HepG2 (cell line): ENCODE measurements around the gene ATP2B2. TPM values are rescaled to one million over a fixed set of nuclear protein-coding genes. Genes with fewer than 3 reads are reported as not detected.

ENCODE experiments used
- ATAC-seq: fragments of 200-7000 bp; cut with Tn5 transposase; 3 replicates; pipeline ENCODE4 v1.9.1; 2020; ENCODE audit warnings: mild to moderate bottlenecking, moderate library complexity
- BruUV-seq: library from RNA; stranded (reverse); fragments of 400-500 nt; replicated peaks from 2 replicates; lab custom pipeline; 2021; lab: Mats Ljungman, UMichigan
- CTCF ChIA-PET: fragments of 300-600 bp; formaldehyde crosslinking; extraction: SDS; loops from one replicate; lab custom pipeline; 2021; ENCODE audit warnings: low total read pairs, inconsistent platforms, low intra/inter-chr PET ratio; lab: Yijun Ruan, JAX
- POLR2A ChIA-PET: fragments of 350-600 bp; sonication (Branson Sonifier 250); formaldehyde crosslinking; loops from one replicate; lab custom pipeline; 2020; ENCODE audit warnings: antibody characterized with exemption, inconsistent platforms; lab: Yijun Ruan, JAX
- DNase-seq: peaks from one replicate; pipeline ENCODE4 v3.0.0-alpha.2; 2015; ENCODE audit warnings: low spot score
- FAIRE-seq: peaks from 3 replicates; lab custom pipeline; 2011; peaks lifted over from hg19 to GRCh38; lab: Jason Lieb, UNC
- H2AFZ ChIP-seq: one replicate; pipeline ENCODE4 v1.6.1; 2011; ENCODE audit warnings: low read length, inconsistent platforms
- H3K27ac ChIP-seq: fragments of 300-600 bp; 3 replicates; pipeline ENCODE4 v1.8.0; 2011; ENCODE audit warnings: mixed run types, mild to moderate bottlenecking, mixed read lengths, low read length, inconsistent platforms; ENCODE audit not compliant: insufficient read depth; ENCODE audit errors: extremely low read length
- H3K27me3 ChIP-seq, 2 experiments: fragments of 200-600 bp in 1 of 2; 2 replicates in 1 of 2; 3 replicates in 1 of 2; pipeline versions ENCODE4 v1.6.0 to v1.8.0; 2011; ENCODE audit warnings: low read length in 2 of 2, mild to moderate bottlenecking in 2 of 2, moderate library complexity in 2 of 2, inconsistent platforms in 1 of 2; ENCODE audit not compliant: insufficient read depth in 2 of 2, control insufficient read depth in 1 of 2
- H3K36me3 ChIP-seq, 2 experiments: fragments of 200-600 bp in 1 of 2; replicated peaks in 1 of 2; 2 replicates in 1 of 2; 3 replicates in 1 of 2; pipeline versions ENCODE4 v1.5.1 to v1.8.0; 2011; ENCODE audit warnings: low read length in 2 of 2, inconsistent platforms in 1 of 2; ENCODE audit not compliant: insufficient read depth in 2 of 2, control insufficient read depth in 1 of 2
- H3K4me1 ChIP-seq: 2 replicates; pipeline ENCODE4 v1.5.1; 2012; ENCODE audit warnings: low read length, inconsistent platforms; ENCODE audit not compliant: insufficient read depth
- H3K4me2 ChIP-seq: 2 replicates; pipeline ENCODE4 v1.6.0; 2011; ENCODE audit warnings: low read depth, low read length, inconsistent platforms
- H3K4me3 ChIP-seq, 3 experiments: fragments of 200-600 bp in 1 of 3; sonication (generic), shearing (Covaris generic) in 1 of 3; replicated peaks in 1 of 3; 2 replicates each; pipeline ENCODE4 v1.5.1; 2011 to 2016; ENCODE audit warnings: low read length in 3 of 3, inconsistent platforms in 2 of 3, low read depth in 2 of 3, mild to moderate bottlenecking in 2 of 3, control low read depth in 1 of 3, mixed read lengths in 1 of 3; ENCODE audit not compliant: insufficient read depth in 1 of 3
- H3K79me2 ChIP-seq: one replicate; pipeline ENCODE4 v1.6.1; 2011; ENCODE audit warnings: low read length, inconsistent platforms; ENCODE audit not compliant: insufficient read depth
- H3K9ac ChIP-seq: 2 replicates; pipeline ENCODE4 v1.6.0; 2011; ENCODE audit warnings: mild to moderate bottlenecking, low read depth, low read length, inconsistent platforms; ENCODE audit not compliant: insufficient read depth
- H3K9me3 ChIP-seq: 2 replicates; pipeline ENCODE4 v1.5.1; 2012; ENCODE audit warnings: mild to moderate bottlenecking, low read length
- H4K20me1 ChIP-seq: 2 replicates; pipeline ENCODE4 v1.6.0; 2011; ENCODE audit warnings: inconsistent platforms, mild to moderate bottlenecking, low read length, moderate library complexity; ENCODE audit not compliant: insufficient read depth
- BCL6 ChIP-seq: IDR thresholded peaks from 2 replicates; pipeline ENCODE4 v1.6.1; 2016; ENCODE audit warnings: missing genetic modification reagents, missing compliant biosample characterization
- HIVEP1 ChIP-seq: sonication (generic); formaldehyde crosslinking; IDR thresholded peaks from 2 replicates; pipeline ENCODE4 v1.4.0; 2020; ENCODE audit warnings: mild to moderate bottlenecking, missing genetic modification reagents
- KLF13 ChIP-seq: sonication (generic); formaldehyde crosslinking; IDR thresholded peaks from 2 replicates; pipeline ENCODE4 v1.4.0; 2020; ENCODE audit warnings: mild to moderate bottlenecking, missing genetic modification reagents
- MED1 ChIP-seq: sonication (generic); formaldehyde crosslinking; IDR thresholded peaks from 2 replicates; pipeline ENCODE4 v1.4.0; 2020; ENCODE audit warnings: missing genetic modification reagents
- MEF2D ChIP-seq: sonication (generic); formaldehyde crosslinking; IDR thresholded peaks from 2 replicates; pipeline ENCODE4 v1.5.1; 2020; ENCODE audit warnings: mild to moderate bottlenecking, missing genetic modification reagents
- MTA1 ChIP-seq: sonication (generic); formaldehyde crosslinking; IDR thresholded peaks from 2 replicates; pipeline ENCODE4 v1.4.0; 2020; ENCODE audit warnings: missing genetic modification reagents, mild to moderate bottlenecking, borderline replicate concordance
- NPAS2 ChIP-seq: sonication (generic); formaldehyde crosslinking; IDR thresholded peaks from 2 replicates; pipeline ENCODE4 v1.8.0; 2022; ENCODE audit warnings: mild to moderate bottlenecking, missing genetic modification reagents, borderline replicate concordance
- PPARG ChIP-seq: conservative IDR thresholded peaks from 2 replicates; pipeline ENCODE4 v1.6.1; 2016; ENCODE audit warnings: missing biosample characterization, missing genetic modification reagents
- RAD21 ChIP-seq: fragments of 450-650 bp; formaldehyde crosslinking; IDR thresholded peaks from 2 replicates; pipeline ENCODE4 v1.5.0; 2020; ENCODE audit warnings: mild to moderate bottlenecking
- RCOR2 ChIP-seq: IDR thresholded peaks from 2 replicates; pipeline ENCODE4 v1.6.1; 2016; ENCODE audit warnings: missing biosample characterization, missing genetic modification reagents
- TEAD2 ChIP-seq: sonication (generic); formaldehyde crosslinking; IDR thresholded peaks from 2 replicates; pipeline ENCODE4 v1.9.0; 2021; ENCODE audit warnings: missing genetic modification reagents
- ZNF121 ChIP-seq: sonication (generic); formaldehyde crosslinking; IDR thresholded peaks from 2 replicates; pipeline ENCODE4 v1.5.0; 2020; ENCODE audit warnings: mild to moderate bottlenecking, missing genetic modification reagents
- ZNF382 ChIP-seq: sonication (generic); formaldehyde crosslinking; IDR thresholded peaks from 2 replicates; pipeline ENCODE4 v1.5.0; 2020; ENCODE audit warnings: missing genetic modification reagents, mild to moderate bottlenecking, borderline replicate concordance
- ZNF768 ChIP-seq: sonication (generic); formaldehyde crosslinking; IDR thresholded peaks from 2 replicates; pipeline ENCODE4 v1.4.0; 2020; ENCODE audit warnings: missing genetic modification reagents
- ZNF83 ChIP-seq: sonication (generic); formaldehyde crosslinking; IDR thresholded peaks from 2 replicates; pipeline ENCODE4 v1.4.0; 2020; ENCODE audit warnings: missing genetic modification reagents, mild to moderate bottlenecking, borderline replicate concordance
- WGBS: methylation state at CpG from one replicate; pipeline ENCODE4 v1.1.6; 2017; ENCODE audit warnings: low lambda C conversion rate; 5-methylcytosine and 5-hydroxymethylcytosine counted together
- in situ Hi-C: cut with HindIII; loops from 2 replicates; pipeline ENCODE4 v1.10.0; 2017; ENCODE audit warnings: low pct_unique_long_range_greater_than_20kb; ENCODE audit not compliant: extremely low pct_ligation_motif_present
- intact Hi-C: fragments of 100-400 bp; cut with micrococcal nuclease; formaldehyde crosslinking; loops from one replicate; pipeline ENCODE4 v1.10.0; 2022; ENCODE audit not compliant: unreplicated experiment
- polyA plus RNA-seq, 8 experiments: library from polyadenylated mRNA; depleted of rRNA in 3 of 8; stranded (reverse) in 7 of 8; unstranded in 1 of 8; fragments of >200 nt; fragmentation: Illumina TruSeq in 4 of 8; extraction: Trizol in 4 of 8; gene quantifications; 2 replicates each; pipeline versions ENCODE4 v1.2.1 to v1.2.3, GENCODE V29; 2011 to 2016; ENCODE audit warnings: low read depth in 4 of 8, missing spikeins in 1 of 8, mixed read lengths in 1 of 8; ENCODE audit not compliant: insufficient read depth in 1 of 8
- total RNA-seq, 5 experiments: library from RNA; depleted of rRNA; stranded (reverse); fragments of >200 nt; fragmentation: Illumina TruSeq; extraction: Trizol; gene quantifications; 2 replicates each; pipeline ENCODE4 v1.2.3, GENCODE V29; 2016; ENCODE audit warnings: low read depth in 1 of 5
- TF ChIP-seq, protein P1 (sequence below): IDR thresholded peaks from 2 replicates; pipeline ENCODE4 v1.6.1; 2016; ENCODE audit warnings: missing biosample characterization, missing genetic modification reagents, low read depth
- TF ChIP-seq, protein P2 (sequence below): sonication (generic); formaldehyde crosslinking; IDR thresholded peaks from 2 replicates; pipeline ENCODE4 v1.5.1; 2020; ENCODE audit warnings: missing genetic modification reagents, mild to moderate bottlenecking, borderline replicate concordance
- TF ChIP-seq, protein P3 (sequence below): sonication (generic); formaldehyde crosslinking; IDR thresholded peaks from 2 replicates; pipeline ENCODE4 v1.5.0; 2020; ENCODE audit warnings: mild to moderate bottlenecking, missing genetic modification reagents

ATP2B2 gene
- total and polyA plus RNA-seq, 2 of the 13 experiments (the other 11 are each of a cell fraction or from before 2014, with no cell fraction given), result 1.5 to 2.3 TPM

DNA sequence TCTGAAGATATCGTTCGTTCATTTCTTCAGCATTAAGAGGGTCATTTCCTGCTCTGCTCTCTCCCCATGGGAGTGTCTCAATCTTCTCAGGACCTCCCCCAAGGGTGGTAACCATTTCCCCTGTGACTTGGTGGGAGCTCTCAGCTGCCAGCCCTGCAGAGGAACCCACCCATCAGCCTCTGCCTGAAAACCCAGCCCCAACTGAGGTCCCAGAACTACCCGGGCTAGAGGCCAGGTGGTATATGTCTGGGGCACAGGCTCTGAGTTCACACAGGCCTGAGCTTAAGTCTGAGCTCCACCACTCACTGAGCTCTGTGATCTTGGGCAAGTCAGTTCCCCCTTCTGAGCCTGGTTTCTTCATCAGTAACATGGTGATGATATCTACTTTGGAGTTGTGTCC, 10.0 kb upstream of the ATP2B2 start:
- H3K4me3 ChIP-seq, result no peak overlapping the region
- H3K9ac ChIP-seq, result no peak overlapping the region
- POLR2A ChIA-PET, result no interaction called here
- BruUV-seq, result no TSS peak
- H2AFZ ChIP-seq, result no peak overlapping the region
- H3K4me2 ChIP-seq, result no peak overlapping the region
- TF ChIP-seq NPAS2 (CRISPR knock-in tag), result no peak
- TF ChIP-seq, protein P1, sequence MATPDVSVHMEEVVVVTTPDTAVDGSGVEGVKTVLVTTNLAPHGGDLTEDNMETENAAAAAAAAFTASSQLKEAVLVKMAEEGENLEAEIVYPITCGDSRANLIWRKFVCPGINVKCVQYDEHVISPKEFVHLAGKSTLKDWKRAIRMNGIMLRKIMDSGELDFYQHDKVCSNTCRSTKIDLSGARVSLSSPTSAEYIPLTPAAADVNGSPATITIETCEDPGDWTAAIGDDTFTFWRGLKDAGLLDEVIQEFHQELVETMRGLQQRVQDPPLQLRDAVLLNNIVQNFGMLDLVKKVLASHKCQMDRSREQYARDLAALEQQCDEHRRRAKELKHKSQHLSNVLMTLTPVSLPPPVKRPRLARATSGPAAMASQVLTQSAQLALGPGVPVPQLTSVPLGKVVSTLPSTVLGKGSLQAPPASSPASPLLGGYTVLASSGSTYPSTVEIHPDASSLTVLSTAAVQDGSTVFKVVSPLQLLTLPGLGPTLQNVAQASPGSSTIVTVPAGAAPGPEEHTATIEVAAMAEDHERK (CRISPR knock-in tag), result no peak
- no peak for TF ChIP-seq PPARG (CRISPR knock-in tag)
- TF ChIP-seq HIVEP1 (CRISPR knock-in tag), result no peak
- TF ChIP-seq ZNF768, result no peak
- no peak for TF ChIP-seq ZNF382 (CRISPR knock-in tag)
- no peak for TF ChIP-seq ZNF83
- TF ChIP-seq TEAD2, result no peak
- no peak for TF ChIP-seq KLF13 (CRISPR knock-in tag)
- TF ChIP-seq, protein P2, sequence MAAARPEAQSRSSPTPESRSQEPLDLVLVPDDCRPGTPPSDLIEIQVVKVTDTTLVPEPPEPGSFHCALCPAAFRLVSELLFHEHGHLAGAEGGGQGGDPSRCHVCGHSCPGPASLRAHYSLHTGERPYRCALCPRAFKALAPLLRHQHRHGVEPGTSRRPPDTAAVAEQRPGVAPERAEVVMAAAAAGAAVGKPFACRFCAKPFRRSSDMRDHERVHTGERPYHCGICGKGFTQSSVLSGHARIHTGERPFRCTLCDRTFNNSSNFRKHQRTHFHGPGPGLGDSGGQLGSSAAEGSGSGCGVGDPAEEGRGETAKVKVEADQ (CRISPR knock-in tag), result no peak
- no peak for TF ChIP-seq MEF2D (CRISPR knock-in tag)
- TF ChIP-seq BCL6 (CRISPR knock-in tag), result no peak
- no peak for TF ChIP-seq RAD21 (CRISPR knock-in tag)
- TF ChIP-seq MED1, result no peak
- no peak for TF ChIP-seq MTA1 (CRISPR knock-in tag)
- no peak for TF ChIP-seq RCOR2 (CRISPR knock-in tag)
- no peak for TF ChIP-seq ZNF121 (CRISPR knock-in tag)
- TF ChIP-seq, protein P3, sequence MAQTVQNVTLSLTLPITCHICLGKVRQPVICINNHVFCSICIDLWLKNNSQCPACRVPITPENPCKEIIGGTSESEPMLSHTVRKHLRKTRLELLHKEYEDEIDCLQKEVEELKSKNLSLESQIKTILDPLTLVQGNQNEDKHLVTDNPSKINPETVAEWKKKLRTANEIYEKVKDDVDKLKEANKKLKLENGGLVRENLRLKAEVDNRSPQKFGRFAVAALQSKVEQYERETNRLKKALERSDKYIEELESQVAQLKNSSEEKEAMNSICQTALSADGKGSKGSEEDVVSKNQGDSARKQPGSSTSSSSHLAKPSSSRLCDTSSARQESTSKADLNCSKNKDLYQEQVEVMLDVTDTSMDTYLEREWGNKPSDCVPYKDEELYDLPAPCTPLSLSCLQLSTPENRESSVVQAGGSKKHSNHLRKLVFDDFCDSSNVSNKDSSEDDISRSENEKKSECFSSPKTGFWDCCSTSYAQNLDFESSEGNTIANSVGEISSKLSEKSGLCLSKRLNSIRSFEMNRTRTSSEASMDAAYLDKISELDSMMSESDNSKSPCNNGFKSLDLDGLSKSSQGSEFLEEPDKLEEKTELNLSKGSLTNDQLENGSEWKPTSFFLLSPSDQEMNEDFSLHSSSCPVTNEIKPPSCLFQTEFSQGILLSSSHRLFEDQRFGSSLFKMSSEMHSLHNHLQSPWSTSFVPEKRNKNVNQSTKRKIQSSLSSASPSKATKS (CRISPR knock-in tag), result no peak
- TF ChIP-seq, all 625 proteins: peak for 0
- Histone ChIP-seq H3K9me3 (no peaks in the 10 kb centered on the region), H3K27me3 (peaks cover 1 to 15% of the 10 kb centered on the region in 2 experiments; a peak in 4 of 5 replicates), H3K27ac (no peak overlapping the region), H3K4me1 (peaks cover 69% of the 10 kb centered on the region), H3K79me2 (no peaks in the 10 kb centered on the region), H4K20me1 (no peaks in the 10 kb centered on the region), H3K36me3 (no peaks in the 10 kb centered on the region)
- in situ Hi-C loops (loop anchor here (10.0 kb wide), 1 partner anchor 219 kb away; no protein-coding TSS in a partner anchor), intact Hi-C loops (no loop called here)
- WGBS, result 66% methylated on average over 3 of the region's 3 CpGs
- FAIRE-seq (no peak), DNase-seq (no peak), ATAC-seq (0 out of 3 replicates have a peak, but pooled peaks have one; percentile 10)
- CTCF ChIA-PET, result interaction anchor here (0.7 kb wide), 1 partner anchor 223 kb away, joined by 3 read pairs; no protein-coding TSS in a partner anchor
